Erythroblast (primary cell): ENCODE measurements around the gene EIF3D.

Experiments used
- GATA1 ChIP-seq: IDR thresholded peaks from 2 replicates; pipeline ENCODE4 v1.6.1; 2011; ENCODE audit warnings: low read depth, mild to moderate bottlenecking, control low read depth, low read length, moderate library complexity
- POLR2A ChIP-seq: IDR thresholded peaks from 2 replicates; pipeline ENCODE4 v1.6.1; 2011; ENCODE audit warnings: mild to moderate bottlenecking, low read length

DNA sequence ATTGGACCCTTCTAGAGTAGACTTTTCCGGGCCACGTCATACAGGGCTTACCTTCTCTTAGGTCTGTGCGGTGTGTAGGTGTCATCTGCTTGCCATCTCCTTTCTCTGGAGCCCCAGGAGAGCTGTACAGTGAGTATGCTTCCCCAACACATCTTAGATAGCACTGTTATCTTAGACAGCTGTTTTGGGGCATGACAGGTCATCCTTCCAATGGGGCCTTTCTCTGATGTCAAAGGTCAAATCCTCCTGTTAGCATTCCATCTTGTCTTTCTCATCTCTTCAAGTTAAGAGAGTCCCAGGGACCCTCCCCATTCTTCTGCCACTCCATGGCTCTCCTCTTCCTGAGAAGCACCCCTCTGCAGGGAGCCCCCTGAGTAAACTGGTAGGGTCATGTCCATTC, 31.0 kb upstream of the EIF3D start:
- TF ChIP-seq POLR2A (no peak), GATA1 (no peak)
